Metanephros (tissue), 2 donors: ENCODE data around the gene GDF9. TPM values are rescaled to one million over a fixed set of nuclear protein-coding genes. Genes with fewer than 3 reads are reported as not detected.

Source experiments
- small RNA-seq: library from RNA; depleted of rRNA; stranded (forward); fragments of <200 nt; gene quantifications from one replicate; pipeline ENCODE3, GENCODE V24; 2014; ENCODE audit warnings: low replicate concordance
- total RNA-seq: library from RNA; depleted of rRNA; stranded (reverse); fragments of >200 nt; gene quantifications from one replicate; pipeline ENCODE4 v1.2.3, GENCODE V29; 2014

The GDF9 gene, protein sequence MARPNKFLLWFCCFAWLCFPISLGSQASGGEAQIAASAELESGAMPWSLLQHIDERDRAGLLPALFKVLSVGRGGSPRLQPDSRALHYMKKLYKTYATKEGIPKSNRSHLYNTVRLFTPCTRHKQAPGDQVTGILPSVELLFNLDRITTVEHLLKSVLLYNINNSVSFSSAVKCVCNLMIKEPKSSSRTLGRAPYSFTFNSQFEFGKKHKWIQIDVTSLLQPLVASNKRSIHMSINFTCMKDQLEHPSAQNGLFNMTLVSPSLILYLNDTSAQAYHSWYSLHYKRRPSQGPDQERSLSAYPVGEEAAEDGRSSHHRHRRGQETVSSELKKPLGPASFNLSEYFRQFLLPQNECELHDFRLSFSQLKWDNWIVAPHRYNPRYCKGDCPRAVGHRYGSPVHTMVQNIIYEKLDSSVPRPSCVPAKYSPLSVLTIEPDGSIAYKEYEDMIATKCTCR
- 1.4 TPM for total RNA-seq

DNA sequence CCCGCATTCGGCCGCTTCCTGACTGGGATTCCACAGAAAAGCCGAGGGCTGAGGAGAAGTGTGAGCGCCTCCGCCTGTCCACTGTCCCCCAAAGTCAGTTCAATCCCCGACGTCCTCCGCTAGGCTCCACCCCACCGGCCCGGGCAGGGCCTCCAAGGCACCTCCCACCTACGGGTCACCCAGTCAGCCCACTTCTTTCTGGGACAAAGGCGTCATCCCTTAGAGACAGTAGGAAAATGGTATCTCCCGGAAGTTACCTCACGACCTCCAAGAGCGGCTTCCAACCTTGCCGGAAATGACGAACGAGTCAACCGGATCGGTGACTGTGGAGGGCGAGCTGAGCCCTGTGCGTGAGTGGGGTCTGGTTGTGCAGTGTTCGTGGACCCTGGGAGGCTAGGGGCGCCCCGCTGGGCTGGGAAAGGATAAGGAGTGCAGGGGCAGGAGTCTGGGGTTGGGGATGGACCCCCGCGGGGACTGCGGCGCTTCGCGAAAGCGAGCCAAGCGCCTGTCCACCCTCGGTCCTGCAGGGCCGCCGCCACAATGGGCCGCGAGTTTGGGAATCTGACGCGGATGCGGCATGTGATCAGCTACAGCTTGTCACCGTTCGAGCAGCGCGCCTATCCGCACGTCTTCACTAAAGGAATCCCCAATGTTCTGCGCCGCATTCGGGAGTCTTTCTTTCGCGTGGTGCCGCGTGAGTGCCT, at the start of gene GDF9, which contains the start of gene UQCRQ:
Gene GDF9, minus strand, starts transcription at position 128 of the 704 bp plus-strand sequence. CDS start 1,936 bp downstream, outside the sequence.
Gene UQCRQ, plus strand, starts transcription at position 301 of the 704 bp plus-strand sequence. Its CDS starts 240 bp downstream, at position 541.

DNA sequence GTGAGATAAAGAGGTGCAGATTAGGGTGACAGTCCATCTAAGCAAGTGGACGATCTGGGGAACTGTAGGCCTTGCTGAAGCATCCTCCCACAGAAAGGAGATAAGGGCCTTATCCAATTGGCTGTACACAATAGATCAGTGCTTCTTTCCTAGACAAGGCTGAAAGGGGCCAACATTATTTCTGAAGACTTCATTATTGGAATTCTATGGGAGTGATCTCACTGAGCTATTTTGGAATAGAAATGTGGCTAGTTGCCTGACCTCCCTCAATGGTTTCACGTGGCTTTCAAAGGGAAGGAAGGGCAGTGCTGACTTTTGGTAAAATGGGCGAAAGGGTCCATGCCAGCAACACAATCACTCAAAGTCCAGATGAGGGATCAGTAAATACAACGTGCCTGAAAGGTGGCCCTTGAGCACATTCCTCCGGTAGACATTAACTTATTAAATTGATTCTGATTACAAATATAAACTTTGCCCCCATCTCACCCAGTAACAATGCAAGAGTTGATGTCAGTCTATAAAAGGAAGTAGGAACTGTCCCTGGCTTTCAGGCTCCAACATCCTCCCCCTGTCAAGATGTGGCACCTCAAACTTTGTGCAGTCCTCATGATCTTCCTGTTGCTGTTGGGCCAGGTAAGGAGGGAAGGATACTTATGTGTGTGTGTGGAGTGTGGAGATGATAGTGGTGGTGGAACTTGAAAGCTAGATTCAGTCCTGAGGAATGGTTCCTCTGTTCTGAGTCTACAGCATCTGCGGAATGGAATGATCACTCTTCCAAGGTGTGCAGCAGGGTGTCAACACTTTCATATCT, 7.1 kb upstream of the GDF9 start, which contains the start of gene LEAP2:
Gene LEAP2, plus strand, starts transcription at position 550 of the 811 bp plus-strand sequence. Its CDS starts 27 bp downstream, at position 577.

DNA sequence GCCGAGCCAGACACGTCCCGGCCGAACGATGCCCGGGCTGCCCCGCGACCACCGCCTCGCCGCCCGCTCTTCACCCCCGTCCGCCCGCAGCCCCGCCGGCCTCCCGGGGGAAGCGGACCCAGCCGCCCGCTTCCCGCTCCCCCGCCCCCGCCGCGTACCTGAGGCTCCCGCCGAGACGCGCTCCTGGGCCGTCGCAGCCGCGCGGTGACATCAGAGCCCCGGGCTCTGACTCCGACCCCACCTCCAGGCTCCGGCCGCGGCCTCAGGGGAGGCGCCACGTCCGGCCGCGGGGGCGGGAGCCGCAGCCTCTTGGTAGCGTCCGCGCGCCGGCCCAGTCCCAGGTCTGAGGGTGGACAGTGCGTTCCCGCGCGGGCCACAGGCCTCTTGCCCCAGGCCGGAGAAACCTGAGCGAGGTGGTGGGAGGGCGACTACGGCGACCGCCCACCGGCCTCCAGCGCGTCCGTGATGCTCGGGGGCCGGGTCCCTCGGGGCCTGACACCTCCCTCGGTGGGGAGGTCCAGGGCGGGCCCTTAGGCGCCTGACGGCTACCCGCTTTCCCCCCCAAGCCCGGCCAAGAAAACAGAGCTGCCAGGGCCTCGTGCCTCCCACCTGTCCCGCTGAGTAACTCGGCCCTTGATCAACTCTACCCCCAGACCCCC, 35.7 kb downstream of the GDF9 start, which contains the start of gene SHROOM1:
Gene SHROOM1, minus strand, starts transcription at position 212 of the 659 bp plus-strand sequence. CDS start 4,507 bp downstream, outside the sequence.

DNA sequence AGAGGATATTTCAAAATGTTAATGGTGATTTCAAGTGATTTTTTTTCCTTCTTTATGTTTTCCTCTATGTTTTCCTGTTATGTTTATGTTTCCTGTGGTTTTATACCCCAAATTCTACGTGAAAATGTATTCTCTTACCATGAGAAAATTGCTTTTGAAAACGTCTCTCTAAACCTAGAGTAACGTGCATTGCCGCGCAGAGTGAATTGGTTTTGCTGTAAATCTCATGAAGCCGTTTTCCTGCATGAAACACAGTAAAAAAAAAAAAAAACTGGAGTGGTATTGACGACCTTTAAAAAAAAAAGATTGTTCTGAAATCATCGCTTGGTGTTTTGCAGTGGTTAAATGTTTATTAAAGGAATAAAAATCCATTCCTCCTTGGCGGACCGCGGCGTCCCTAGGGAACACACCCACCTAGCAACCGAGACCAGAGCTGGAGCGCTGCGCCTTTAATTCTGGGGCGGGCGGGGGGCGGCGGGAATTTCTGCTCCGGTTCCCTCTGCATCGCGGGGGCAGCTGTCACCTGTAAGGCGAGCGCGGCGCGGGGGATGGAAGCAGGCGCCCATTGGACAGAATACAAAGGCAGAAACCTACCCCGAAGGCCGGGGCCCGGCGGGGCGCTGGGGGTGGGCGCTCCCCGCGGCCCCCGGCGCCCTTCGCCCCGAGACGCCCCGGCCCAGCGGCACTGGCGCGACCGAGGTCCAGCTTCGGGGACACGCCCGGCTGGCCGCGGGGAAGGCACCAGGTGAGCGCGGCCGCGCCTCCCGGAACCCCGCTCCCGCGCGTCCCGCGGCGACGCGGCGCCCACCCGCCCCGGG, 53.3 kb downstream of the GDF9 start, which contains the start of gene SOWAHA:
Gene SOWAHA, plus strand, starts transcription at position 522 of the 818 bp plus-strand sequence. CDS start 320 bp downstream, outside the sequence.

Small RNA genes within 50 kb of the gene (small RNA-seq; reads per million reads assigned to genes)
- gene RNA5SP192 = not detected

Other genes with a start within 250 kb of the GDF9 start
- gene IL13, start 208.3 kb downstream of the GDF9 start, total RNA-seq = not detected
- not detected for gene IL4, start 192.5 kb downstream of the GDF9 start, total RNA-seq
- 12.0 TPM for gene KIF3A, start 128.9 kb downstream of the GDF9 start, total RNA-seq
- gene CCNI2, start 119.0 kb downstream of the GDF9 start, total RNA-seq = 4.5 TPM
- 59.6 TPM for gene SEPTIN8, start 89.2 kb downstream of the GDF9 start, total RNA-seq
- gene SOWAHA, start 53.2 kb downstream of the GDF9 start, total RNA-seq = 6.9 TPM
- gene SHROOM1, start 35.8 kb downstream of the GDF9 start, total RNA-seq = 26.8 TPM
- 146 TPM for gene UQCRQ, start 173 bp upstream of the GDF9 start, total RNA-seq
- gene LEAP2, start 7.2 kb upstream of the GDF9 start, total RNA-seq = 5.3 TPM
- gene AFF4, start 97.2 kb upstream of the GDF9 start, total RNA-seq = 66.2 TPM
- 10.6 TPM for gene ZCCHC10, start 160.1 kb upstream of the GDF9 start, total RNA-seq
- 58.7 TPM for gene HSPA4, start 185.5 kb upstream of the GDF9 start, total RNA-seq